ENCODE measurements around the gene NPHP4.
"Not testable (repeated sequence)": the region's sequence is repeated elsewhere in the genome, so short reads cannot be mapped to it uniquely, and the experiment has no call there.

Gene NPHP4

DNA sequence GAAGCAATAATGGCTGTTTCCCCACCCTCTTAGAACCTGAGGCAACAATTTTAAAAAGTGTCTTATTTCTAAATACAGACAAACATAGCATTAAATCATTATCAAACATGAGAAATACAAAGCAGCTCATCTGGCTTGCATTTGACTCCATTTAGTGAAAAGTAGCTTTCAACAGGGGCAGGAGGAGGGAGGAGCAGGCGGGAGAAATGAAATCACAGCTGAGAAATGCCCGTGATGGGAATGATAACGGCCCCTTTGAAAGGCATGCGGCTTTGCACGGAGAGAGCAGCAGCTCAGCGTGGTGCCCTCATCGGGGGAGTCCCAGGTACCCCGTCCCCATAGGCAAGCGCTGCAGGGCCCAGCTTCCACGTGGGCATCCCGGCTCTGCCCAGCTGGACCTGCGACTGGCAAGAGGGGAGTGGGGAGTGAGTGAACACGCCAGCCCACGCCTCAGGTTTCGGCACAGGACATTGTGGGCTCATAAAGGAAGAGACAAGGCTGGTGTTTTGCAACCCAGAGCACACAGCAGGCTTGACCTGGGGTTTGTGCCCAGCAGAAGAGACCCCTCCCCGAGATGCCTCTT is 134.6 kb downstream of the NPHP4 start:
- TF ChIP-seq, protein P1, sequence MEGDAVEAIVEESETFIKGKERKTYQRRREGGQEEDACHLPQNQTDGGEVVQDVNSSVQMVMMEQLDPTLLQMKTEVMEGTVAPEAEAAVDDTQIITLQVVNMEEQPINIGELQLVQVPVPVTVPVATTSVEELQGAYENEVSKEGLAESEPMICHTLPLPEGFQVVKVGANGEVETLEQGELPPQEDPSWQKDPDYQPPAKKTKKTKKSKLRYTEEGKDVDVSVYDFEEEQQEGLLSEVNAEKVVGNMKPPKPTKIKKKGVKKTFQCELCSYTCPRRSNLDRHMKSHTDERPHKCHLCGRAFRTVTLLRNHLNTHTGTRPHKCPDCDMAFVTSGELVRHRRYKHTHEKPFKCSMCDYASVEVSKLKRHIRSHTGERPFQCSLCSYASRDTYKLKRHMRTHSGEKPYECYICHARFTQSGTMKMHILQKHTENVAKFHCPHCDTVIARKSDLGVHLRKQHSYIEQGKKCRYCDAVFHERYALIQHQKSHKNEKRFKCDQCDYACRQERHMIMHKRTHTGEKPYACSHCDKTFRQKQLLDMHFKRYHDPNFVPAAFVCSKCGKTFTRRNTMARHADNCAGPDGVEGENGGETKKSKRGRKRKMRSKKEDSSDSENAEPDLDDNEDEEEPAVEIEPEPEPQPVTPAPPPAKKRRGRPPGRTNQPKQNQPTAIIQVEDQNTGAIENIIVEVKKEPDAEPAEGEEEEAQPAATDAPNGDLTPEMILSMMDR (IDR thresholded peaks at IDR 0.05; ENCODE audit: borderline replicate concordance, insufficient read depth, low read depth, low read length) = no peak
- no peak overlapping the region for H3K4me3 ChIP-seq (ENCODE audit: low read depth, low read length)

DNA sequence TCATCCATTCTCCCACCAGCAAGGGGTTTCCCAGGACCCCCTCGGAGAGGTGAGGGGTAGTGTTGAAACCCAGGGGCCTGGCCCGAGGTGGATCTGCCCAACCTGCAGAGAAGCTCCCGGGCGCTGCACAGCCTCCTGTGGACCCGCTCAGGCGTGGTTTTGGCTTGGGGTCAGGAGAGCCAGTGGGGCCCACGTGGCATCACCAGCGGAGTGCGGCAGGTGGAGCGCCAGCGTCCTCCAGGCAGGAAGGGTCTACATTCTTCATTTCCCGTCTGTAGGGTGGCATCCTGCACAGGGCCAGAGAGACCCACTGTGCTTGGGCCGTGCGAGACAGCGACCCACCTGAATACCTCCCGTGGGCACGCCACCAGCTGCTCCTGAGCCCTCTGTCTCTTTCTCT is 135.2 kb downstream of the NPHP4 start:
- H3K4me3 ChIP-seq (ENCODE audit: low read depth, low read length) = no peak overlapping the region
- TF ChIP-seq, protein P1 (IDR thresholded peaks at IDR 0.05; ENCODE audit: borderline replicate concordance, insufficient read depth, low read depth, low read length) = no peak

DNA sequence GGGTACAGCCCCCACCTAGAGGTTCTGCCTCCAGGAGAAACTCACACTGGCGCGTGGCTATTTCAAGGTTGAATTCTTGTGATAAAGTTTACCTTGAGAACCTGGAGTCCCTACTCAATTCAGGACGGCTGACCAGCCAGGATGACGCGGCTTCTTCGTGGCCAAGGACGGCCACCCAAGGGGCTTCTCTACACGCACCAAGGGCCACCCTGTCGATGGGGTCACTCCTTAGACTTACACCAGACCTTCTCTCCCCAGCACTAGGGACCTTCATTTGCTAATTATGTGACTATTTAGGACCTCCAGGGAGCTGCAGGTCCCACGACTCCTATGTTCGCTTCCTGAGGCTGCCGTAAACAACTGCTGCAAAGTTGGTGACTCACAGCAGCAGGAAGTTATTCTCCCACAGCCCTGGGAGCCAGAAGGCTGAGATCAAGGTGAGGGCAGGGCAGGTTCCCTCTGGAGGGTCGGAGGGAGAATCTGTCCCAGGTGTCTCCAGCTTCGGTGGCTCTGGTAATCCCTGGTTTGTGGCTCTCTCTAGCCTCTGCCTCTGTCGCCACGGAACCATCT is 135.9 kb downstream of the NPHP4 start:
- TF ChIP-seq, protein P1 (IDR thresholded peaks at IDR 0.05; ENCODE audit: borderline replicate concordance, insufficient read depth, low read depth, low read length) = no peak
- H3K4me3 ChIP-seq (ENCODE audit: low read depth, low read length) = no peak overlapping the region

DNA sequence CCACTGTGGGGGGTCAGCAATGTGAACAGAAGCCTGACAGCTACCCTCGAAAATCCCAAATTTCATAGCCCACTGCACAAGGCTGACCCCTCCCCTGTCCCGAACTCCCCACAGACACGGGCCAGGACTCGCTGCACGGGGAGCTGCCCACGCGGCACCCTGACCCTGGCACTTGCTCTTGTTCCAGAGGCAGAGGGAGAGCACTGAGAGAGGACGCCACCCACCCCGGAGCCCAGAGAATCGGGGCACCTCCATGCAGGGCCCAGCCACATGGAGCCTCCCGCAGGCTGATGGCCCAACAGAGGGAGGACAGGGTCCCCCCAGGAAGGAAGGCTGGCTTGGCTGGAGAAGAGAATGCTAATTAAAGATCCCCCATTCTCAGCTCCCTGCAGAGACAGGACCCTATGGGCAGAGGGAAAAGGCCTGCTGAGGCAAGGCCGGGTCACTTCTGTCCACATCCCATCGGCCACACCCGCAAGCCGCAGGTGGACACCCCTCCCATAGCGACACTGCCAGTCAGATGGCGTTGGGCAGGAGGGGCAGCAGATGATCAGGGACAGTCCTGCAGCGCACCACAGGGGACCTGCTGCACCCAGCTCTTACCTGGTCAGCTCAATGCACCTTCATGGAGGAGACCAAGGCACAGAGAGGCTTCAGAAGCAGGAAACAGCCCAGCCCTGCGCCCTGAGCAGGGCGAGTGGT is 136.9 kb downstream of the NPHP4 start:
- TF ChIP-seq, protein P1 (IDR thresholded peaks at IDR 0.05; ENCODE audit: borderline replicate concordance, insufficient read depth, low read depth, low read length) = no peak

DNA sequence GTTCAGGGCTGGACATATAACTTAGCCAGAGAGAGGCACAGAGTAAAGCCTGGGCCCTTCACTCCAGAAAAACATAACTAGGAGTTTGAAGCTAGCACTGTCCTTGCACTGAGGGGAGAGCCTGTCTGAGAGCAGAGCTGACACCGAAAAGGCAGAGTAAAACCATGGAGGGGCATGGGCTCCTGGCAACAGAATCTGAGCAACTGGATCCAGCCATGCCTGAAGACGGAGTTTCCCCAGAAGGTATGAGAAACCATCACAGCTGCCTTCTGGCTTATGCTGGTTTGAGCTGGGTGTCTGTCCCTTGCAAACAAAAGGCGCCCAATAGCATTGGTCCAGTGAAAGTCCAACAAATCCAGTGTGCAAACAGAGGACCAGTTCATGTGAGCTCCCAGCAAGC is 137.5 kb downstream of the NPHP4 start:
- TF ChIP-seq, protein P1 (IDR thresholded peaks at IDR 0.05; ENCODE audit: borderline replicate concordance, insufficient read depth, low read depth, low read length) = no peak
- no peak overlapping the region for H3K4me3 ChIP-seq (ENCODE audit: low read depth, low read length)

More for the DNA sequence above, 136.9 kb downstream of the NPHP4 start:
- H3K4me3 ChIP-seq (ENCODE audit: low read depth, low read length) = no peak overlapping the region

DNA sequence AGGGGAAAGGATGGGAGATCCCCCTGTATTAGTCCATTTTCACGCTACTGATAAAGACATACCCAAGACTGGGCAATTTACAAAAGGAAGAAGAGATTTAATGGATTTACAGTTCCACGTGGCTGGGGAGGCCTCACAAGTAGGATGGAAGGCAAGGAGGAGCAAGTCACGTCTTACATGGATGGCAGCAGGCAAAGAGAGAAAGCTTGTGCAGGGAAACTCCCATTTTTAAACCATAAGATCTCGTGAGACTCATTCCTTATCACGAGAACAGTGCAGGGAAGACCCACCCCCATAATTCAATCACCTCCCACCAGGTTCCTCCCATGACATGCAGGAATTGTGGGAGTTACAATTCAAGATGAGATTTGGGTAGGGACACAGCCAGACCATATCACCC is 138.4 kb downstream of the NPHP4 start:
- not testable (repeated sequence) for H3K4me3 ChIP-seq (ENCODE audit: low read depth, low read length)

DNA sequence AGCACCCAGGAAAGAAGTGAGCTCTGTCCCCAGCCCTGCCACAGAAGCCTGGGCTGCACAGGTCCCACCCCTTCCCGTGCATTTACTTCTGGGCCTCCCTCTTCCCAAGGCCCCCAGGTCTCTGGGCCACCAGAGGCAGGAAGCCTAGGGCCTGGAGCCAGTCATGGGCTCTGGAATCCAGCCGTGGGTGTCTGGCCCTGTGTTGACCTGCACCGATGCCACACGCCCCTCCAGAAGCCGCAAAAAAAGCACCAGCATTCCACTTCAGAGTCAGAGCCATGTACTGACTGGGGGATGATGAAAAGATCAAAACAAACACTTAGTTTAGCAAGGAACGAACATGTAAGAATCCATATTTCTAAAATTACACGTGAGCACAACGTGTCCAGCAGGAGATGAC is 141.7 kb downstream of the NPHP4 start:
- no peak overlapping the region for H3K4me3 ChIP-seq (ENCODE audit: low read depth, low read length)
- TF ChIP-seq, protein P1 (IDR thresholded peaks at IDR 0.05; ENCODE audit: borderline replicate concordance, insufficient read depth, low read depth, low read length) = no peak

All from GM12875 (cell line).